GM21423 (cell line): Measurements from ENCODE around the gene TIPARP.
A peak's percentile ranks its signal among the peaks of the same experiment; 100 is the strongest.

ENCODE experiments used
- ATAC-seq: cut with Tn5 transposase; IDR thresholded peaks from one replicate; pipeline ENCODE4 v1.9.1; 2021; ENCODE audit warnings: mild to moderate bottlenecking, moderate library complexity; ENCODE audit not compliant: unreplicated experiment

TIPARP gene, protein sequence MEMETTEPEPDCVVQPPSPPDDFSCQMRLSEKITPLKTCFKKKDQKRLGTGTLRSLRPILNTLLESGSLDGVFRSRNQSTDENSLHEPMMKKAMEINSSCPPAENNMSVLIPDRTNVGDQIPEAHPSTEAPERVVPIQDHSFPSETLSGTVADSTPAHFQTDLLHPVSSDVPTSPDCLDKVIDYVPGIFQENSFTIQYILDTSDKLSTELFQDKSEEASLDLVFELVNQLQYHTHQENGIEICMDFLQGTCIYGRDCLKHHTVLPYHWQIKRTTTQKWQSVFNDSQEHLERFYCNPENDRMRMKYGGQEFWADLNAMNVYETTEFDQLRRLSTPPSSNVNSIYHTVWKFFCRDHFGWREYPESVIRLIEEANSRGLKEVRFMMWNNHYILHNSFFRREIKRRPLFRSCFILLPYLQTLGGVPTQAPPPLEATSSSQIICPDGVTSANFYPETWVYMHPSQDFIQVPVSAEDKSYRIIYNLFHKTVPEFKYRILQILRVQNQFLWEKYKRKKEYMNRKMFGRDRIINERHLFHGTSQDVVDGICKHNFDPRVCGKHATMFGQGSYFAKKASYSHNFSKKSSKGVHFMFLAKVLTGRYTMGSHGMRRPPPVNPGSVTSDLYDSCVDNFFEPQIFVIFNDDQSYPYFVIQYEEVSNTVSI

DNA sequence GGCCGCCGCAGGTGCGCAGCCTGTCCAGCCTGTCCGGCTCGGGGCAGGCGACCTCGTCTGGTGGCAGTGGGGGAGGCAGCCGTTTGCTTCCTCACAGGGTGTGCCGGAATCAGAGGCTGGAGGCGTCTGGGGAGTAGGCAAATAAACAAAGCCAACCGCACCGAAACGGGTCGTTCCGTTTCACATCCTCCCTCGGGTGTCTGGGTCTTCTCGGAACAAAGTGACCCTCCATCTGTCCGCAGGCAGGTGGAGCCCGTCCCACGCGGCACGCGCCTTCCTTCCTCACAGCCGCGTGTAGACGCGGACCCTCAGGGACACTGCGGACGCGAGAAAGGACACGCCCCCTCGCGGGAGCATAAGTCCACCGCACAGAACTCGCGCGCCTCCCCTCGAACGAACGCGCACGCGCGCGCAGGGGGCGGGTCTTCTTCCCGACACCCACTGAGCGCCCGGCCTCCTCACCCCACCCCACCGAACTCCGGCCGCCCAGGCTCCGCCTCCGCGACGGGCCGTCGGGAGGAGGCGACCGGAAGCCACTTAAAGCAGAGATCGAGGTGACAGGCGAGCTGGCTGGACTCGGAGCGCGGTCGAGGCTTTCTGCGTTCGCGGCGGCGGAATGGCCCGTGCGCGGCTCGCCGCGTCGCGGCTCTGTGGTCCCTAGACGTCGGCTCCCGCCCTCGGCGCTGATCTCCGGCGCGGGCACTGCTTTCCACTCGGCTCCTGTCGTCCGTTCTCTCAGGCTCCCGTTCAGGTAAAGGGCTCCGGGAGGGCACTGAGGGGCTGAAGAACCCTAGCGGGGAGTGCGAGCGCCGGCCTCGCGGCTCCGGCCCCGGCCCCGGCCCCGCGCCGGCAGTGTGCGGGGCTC, at the start of gene TIPARP:
Gene TIPARP, plus strand, starts transcription at position 545 of the 865 bp plus-strand sequence. CDS start 3,108 bp downstream, outside the sequence.
- peak; percentile 83 for ATAC-seq

DNA sequence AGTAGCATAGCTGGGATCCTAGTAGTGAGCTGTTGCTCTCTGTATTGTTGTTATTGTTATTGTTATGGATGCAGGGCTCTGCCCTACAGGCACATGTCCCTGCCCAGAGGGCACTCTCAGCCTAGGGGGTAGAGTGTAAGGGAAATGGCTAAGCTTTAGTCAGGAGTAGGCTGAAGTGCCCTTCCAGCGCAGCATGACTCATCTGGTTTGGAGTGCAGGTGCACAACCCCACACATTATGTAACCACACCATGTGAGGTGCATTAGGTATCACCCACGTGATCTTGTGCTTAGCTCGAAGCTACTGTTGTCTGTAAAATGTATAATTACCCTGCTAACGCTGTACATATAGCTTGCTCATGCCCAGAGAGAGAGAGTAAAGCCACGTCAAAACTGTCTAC, 48.3 kb upstream of the TIPARP start:
- ATAC-seq: no peak

DNA sequence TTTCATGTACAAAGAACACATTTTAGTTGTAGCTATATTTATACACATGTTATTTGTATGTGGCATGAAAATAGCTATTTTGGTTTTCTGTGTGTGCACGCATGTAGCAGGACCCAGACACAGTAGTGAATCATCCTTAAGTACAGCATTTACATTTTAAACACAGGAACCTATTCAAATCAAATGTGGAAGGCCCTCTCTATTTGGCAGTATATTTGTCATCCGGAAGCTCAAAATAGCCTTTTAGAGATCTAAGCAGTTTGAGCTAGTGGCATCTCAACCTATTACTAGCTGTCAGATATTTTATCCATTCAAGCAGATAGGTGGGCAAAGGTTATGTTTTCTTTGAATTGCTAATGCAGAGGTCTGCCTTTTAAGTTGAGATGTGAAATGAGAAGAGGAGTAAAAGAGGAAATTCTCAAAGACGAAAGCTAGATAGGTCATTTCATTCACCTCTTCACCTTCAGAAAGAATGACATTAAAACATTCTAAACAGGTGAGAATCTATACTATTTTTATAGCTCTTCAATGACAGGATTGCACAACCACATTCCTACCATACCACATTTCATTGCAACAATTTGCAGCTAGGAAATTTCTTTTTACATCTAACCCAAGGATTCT, 46.3 kb upstream of the TIPARP start:
- no peak for ATAC-seq

DNA sequence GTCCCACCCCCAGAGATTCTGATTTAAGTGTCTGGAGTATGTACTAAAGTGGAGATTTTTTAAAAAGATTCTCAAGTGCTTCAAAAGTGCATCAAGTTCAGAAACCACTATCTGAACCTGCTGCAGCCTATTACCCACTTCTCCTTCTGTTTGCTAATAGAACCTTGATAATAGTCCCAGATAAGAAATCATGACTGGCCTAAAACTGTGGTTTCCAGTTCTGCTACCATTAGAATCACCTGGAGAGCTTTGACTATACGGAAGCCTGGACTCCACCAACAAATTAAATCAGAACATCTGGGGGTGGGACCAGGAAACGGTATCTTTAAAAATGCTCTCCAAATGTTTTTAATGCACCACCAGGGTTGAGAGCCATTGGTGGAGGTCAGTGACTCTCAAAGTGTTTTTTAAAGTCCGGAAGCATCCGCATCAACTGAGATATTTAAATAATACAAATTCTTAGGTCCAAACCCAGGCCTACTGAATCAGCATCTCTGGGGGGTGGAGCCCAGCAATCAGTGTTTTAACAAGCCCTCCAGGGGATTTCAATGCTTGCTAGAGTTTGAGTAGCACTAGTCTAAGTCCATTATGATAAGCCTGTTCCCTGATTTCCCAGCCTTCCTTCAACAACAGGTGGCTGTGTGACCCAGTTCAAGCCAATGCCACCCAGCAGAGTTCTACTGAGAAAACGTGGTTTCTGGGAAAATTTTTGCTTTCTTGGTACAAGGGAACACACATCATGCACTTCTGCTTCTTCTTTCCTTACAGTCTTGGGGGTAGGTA, 45.4 kb upstream of the TIPARP start:
- ATAC-seq: no peak

DNA sequence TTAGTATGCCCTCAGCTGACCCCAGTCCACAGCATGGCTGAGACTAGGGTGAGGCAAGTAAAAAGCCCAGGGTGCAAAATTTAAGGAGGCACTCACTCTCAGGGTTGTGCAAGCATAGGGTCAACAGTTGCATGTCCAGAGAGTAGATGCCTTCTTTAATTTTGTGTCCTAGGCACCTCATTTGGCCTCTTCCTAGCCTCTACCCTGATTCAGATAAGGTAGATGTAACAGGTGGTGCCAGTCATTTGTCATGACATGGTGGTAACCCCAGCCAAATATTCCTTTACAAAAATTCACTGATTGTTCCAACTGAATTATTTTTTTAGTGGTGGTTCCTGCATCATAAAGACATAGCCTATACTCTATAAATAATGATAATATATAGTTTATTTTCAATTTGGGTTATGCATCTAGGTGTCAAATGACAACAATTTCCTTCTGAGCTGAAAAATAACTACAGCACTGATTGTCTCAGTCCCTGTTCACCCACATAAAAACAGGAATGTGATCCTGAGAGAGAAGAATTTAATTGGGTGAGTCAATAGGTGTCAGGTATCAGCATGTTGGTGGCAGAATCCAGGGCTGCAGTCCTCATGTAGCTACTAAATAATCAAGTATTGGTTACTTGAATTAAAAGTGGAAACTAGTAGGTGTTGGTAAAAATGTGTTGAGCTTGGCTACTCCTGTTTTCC, 44.2 kb upstream of the TIPARP start:
- ATAC-seq: no peak

DNA sequence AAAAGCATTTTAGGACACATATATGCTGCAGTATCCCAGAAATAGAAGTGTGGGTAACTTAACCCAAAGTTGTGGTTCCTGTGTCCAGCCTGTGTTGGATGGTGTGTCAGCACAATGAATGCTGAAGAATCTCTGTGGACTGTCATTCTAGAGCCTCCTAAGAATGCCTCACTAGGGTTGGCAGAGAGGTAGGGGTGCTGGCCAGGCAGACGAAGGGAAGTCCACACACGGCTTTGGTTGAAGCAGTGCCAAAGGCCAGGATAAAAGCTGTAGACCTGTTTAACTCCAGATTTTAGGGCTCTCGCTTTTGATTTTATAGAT, 43.7 kb upstream of the TIPARP start:
- ATAC-seq: no peak

DNA sequence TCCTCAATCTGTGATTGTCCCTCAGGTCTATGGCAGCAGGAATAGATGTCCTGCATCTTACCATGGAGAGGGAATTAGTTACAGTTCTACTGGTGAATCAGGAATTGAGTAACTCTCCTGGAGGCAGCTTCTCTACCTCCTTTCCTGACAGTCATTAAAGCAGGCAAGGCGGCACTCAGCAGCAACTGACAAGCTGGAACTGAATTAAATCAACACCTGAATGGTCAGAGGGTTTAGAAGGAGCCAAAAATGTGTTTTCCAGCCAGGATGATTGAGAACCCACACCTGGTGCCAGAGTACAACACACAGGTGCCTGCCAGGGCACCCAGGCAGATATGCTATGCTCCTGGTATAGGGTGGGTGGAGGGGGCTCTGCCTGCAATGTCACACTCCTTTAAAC, 43.1 kb upstream of the TIPARP start:
- no peak for ATAC-seq

DNA sequence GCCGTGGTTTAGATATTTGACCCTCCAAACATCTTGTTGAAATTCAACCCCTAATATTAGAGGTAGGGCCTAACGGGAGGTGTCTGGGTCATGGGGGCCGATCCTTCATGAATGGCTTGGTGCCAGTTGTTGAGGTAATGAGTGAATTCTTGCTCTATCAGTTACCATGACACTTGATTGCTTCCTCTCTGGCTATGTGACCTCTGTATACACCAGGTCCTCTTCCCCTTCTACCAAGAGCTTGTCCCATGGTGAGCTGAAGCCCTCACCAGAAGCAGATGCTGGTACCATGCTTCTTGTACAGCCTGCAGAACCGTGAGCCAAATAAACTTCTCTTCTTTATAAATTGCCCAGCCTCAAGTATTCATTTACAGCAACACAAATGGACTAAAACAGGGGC, 41.8 kb upstream of the TIPARP start:
- ATAC-seq: no peak

DNA sequence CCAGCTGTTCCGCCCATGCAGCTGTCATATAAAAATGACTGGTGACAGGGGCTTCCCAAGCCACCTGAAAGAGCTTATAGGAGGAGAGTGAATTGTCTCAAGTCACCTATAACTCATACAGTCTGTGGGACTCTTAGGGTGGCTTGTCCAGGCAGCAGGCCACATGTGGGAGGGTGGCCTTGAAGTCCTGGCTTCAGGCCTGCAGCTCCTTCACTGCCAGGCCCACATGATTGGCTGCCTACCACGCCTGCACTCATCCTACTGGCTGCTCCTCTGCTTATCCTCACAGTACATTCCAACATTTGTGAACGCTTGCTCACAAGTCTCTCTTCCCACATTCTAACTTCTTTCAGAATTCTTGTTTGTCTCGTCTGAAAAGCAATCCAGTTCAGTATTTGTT, 41.1 kb upstream of the TIPARP start:
- ATAC-seq: no peak

DNA sequence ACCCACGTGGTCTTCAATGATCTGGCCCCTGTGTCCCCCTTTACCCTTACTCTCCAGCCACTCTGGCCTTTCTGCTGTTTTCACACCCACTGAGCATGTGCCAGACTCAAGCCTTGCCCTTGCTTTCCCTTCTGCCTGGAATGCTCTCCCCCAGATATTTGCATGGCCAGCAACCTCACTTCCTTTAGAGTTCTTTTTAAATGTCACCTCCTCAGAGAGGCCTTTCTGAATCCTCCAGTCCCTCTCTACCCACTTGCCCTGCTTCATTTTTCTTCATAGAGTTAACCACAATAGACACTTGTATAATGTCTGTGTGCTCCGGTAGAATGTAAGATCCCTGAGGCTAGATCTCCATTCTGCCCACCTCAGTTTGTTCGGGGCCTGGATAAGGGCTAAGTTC, 39.4 kb upstream of the TIPARP start:
- no peak for ATAC-seq

DNA sequence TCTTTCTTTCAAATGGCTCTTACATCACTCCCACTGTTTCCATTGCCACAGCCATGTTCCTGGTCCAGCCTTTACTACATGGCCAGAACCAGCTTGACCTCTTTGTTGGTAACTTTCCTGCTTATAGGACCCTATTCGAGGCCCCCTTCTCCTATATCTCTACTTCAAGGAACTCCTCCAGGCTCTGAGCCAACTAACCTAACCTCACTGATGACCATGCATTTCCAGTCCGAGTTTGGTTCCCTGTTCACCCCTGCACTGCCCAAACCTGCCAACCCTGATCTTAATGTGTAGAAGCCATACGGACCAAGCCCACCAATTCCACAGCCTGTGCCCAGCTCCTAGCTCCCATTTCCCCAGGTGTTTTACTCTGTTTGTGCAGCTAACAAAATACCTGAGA, 38.4 kb upstream of the TIPARP start:
- ATAC-seq: no peak

DNA sequence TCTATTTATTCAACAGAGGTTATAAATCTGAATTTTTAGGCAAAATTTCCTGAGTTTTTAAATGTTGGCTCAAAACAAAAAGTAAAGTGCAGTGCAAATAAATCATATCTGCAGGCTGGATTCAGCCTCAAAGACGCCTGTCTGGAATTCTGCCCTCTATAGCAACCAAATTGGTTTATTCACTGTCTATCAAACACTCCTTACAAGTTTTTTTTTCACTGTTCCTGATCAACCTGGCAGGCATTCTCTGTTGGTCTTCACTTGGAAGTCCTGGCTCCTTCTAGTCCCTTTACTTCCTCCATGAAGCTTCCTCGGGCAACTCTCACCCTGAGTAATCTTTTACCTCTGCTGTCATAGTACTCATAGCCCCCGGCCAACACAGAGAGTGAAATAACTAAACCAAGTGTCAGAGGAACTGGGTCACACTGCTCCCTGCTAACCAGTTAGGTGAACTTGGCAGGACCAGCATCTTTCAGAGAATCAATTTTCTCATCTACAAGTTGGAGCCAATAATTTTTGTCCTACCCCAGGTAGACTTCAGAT, 36.8 kb upstream of the TIPARP start:
- ATAC-seq: no peak

DNA sequence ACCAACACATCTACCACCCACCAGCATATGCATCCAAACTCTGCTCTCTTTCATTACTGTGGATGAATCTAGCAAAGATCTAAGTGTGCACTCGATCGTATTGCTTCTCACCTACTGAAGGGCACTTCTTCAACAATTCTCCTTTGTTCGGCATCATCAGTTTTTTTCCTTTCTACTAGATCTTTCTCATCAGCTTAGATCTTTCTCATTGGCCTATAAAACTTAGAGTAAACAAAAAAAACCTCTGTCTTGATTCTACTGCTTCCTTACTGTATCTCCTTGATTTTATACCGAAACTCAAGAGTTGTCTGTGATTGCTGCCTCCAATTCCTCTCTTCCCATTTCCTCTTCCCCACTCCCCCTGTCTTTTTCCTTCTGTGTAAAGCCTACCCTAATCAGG, 36.1 kb upstream of the TIPARP start:
- ATAC-seq: no peak

DNA sequence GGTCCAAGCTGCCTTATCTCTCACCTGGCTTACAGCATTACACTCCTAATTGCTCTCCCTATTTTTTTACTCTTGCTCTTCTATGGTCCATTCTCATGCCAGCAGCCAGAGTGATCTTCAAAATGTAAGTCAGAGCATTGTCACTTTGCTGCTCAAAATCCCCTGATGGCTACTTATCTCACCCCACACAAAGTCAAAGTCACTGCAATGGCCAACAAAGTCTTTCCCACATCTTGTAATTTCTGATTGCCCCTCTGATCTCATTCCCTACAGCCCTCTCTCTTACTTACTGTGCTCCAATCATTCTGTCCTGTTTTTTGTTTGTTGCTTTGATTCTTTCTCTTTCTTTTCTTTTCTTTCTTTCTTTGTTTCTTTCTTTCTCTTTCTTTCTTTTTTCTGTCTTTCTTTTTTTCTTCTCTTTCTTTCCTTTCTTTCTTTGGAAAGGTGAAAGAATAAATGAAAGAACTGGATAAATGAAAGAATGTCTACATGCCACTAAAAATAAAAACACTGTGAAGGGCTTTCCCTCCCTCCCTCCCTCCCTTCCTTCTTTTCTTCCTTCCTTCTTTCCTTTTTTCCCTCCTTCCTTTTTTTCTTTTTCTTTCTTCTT, 34.9 kb upstream of the TIPARP start:
- no peak for ATAC-seq

DNA sequence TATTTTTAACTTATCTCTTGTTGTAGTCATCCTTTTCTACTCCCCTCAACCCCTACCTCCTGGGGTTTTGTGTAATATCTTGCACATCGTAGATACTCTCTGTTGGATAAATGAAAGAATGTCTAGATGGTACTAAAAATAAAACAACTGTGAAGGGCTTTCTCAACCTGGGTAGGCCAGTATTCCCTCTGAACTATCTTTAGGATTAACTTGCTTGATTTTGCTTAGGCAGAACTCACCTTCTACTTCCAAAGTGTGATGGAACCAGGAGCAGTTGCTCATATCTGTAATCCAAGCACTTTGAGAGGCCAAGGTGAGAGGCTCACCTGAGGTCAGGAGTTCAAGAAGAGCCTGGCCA, 32.8 kb upstream of the TIPARP start:
- ATAC-seq: no peak

DNA sequence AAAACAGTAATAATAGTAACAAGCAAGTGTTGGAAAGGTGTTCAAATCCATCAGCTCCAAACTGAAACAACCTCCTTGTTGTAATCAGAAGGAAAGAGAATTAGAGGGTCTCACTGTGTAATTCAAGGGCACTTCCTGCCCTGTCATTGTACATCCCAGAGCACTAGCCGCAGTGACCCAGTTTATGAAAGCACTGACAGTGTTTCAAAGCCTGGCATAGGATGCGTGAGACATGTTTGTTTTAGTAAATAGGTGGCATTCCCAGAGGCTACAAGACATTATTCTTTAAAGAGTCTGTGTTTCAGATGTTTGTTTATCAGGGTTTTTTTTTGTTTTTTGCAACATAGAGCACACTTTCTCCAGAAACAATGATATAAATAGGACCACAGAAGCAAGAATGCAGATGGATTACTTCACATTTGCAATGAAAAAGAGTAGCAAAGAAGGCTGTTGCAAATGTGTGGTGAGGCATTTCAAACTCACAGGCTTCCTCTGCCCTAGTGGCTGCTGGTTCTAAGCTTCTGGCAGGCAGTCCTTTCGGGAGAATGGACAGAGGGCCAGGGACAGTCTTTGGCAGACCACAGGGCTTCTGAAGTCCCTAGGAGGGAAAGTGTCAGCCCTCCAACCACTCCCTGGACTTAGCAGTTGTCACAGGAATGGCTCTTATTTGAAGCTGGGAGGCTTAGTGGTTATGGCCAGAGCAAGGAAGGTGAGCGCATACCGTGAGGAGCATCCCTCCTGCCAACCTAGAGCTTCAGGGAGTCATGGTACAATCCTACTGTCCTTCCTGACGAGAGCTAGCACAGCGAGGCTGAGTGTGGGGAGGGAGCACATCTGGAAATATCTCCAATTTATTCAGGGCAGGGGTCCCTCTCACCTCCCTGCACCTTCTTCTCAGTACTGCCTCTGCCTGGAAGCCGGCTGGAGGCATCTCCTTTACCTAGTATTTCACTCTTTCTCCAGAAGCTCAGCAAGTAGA, 31.4 kb upstream of the TIPARP start:
- no peak for ATAC-seq

DNA sequence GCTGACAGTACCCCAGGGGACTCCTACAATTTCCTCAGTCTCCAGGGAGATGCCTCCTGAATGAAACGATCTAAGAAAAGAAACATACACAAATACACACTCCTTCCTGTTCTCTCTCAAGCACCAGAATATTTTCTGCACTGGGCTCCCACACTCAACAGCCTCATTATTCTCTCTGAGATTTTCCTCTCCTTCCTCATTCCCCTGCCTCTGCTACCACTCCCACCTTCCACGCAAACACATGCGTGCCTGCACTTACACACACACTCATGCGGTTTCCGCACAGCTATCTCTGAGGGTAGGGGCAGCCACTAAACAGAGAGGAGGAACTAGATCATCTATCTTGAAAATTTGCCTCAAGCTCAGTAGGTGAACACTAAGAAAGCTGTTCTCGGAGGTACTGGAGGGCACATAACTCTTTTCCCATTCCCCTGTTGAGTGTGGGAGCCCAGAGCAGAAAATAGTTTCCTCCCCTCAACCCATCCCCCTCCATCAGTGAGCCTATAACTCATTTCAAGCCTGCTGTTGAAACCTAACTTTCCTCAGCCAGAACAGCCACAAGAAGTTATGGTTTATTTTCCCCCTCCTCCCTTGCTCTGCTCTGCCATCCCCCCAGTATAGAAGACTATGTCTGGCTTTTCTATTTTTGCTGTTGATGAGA, 30.5 kb upstream of the TIPARP start:
- ATAC-seq: peak; percentile 88

DNA sequence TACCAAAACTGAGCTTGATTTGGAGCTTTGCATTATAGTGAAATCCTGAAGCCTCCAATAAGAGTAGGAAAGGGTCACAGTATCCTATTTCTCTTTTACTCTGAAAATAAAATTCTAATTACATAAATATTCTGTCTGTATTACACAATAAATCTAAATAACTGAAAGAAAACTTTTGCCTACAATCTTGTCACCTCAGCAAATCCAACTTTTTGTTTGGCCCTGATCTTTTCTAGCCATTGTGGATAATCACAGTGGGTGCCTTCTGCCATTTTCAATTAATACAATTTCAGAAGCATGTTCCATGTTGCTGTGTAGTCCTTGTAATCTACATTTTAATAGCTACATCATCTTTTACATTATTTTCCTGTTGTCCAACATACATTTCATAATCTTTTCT, 29.4 kb upstream of the TIPARP start:
- no peak for ATAC-seq
